ENCODE measurements around the gene IMPDH1. TPM values are rescaled to one million over a fixed set of nuclear protein-coding genes. Genes with fewer than 3 reads are reported as not detected.

The IMPDH1 gene
- total and polyA plus RNA-seq, 4 donors = 25.9 to 136 (median 61.9) TPM

DNA sequence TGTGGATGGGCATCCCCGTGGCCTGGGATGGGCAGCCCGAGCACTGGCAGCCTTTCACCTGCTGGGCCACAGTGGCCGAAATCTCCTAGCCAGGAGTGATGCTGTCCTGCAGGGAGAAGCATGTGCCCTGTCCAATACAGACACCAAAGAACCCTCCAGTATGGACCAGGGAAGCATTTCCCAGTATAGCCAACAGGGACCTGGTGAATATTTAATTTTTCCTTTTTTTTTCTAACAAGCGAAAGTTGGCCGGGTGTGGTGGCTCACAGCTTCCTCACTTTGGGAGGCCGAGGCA, 11.0 kb downstream of the IMPDH1 start:
- 65 to 79% methylated on average over 6 of the region's 6 CpGs for WGBS, 2 donors
- Histone ChIP-seq H3K9ac (ENCODE audit: insufficient read depth in 1 of 2, low read length in 2 of 2) (no peak overlapping the region), H3K36me3 (ENCODE audit: control insufficient read depth in 4 of 4, insufficient read depth in 4 of 4, low read length in 4 of 4) (peaks cover 0 to 60% (median 37%) of the 10 kb centered on the region in 4 donors)

DNA sequence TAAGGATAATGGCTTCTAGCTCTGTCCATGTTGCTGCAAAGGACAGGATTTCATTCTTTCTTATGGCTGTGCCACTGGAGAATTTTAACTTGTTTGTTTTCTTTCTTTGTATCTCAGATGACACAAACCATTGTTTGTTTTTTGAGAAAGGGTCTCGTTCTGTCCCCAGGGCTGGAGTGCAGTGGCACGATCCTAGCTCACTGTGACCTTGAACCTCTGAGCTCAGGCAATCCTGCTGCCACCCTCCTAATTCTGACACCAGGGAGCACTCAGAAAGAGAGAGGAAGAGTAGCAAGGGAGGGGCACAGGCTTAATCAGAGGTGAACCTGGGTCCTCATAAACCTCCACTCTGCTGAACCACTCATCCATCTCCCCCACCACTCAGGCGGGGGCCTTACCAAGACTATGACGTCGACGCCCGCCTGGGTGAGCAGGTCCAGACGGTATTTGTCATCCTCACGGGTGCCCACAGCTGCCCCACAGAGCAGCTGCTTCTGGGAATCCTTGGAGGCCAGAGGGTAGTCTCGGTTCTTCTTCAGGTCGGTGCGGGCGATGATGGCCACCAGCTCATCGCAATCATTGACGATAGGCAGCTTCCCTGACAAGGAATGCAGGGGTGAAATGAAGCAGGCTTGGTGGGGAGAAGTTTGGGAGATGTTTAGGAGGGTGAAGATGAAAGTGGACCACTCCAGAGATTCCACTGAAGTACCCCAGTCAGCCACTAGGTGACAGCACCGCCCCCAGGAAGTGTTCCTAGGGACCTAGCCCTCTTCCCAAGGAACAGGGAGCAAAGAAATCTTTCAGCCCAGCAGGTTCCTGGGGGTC, 11.6 kb downstream of the IMPDH1 start:
- TF ChIP-seq, protein P1, sequence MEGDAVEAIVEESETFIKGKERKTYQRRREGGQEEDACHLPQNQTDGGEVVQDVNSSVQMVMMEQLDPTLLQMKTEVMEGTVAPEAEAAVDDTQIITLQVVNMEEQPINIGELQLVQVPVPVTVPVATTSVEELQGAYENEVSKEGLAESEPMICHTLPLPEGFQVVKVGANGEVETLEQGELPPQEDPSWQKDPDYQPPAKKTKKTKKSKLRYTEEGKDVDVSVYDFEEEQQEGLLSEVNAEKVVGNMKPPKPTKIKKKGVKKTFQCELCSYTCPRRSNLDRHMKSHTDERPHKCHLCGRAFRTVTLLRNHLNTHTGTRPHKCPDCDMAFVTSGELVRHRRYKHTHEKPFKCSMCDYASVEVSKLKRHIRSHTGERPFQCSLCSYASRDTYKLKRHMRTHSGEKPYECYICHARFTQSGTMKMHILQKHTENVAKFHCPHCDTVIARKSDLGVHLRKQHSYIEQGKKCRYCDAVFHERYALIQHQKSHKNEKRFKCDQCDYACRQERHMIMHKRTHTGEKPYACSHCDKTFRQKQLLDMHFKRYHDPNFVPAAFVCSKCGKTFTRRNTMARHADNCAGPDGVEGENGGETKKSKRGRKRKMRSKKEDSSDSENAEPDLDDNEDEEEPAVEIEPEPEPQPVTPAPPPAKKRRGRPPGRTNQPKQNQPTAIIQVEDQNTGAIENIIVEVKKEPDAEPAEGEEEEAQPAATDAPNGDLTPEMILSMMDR (IDR thresholded peaks at IDR 0.05; ENCODE audit: control extremely low read depth, extremely low read depth) = peak; percentile 75
- Histone ChIP-seq H3K4me1 (ENCODE audit: control insufficient read depth in 5 of 5, insufficient read depth in 5 of 5, low read length in 5 of 5) (peaks cover 0 to 5% (median 0%) of the 10 kb centered on the region in 5 donors), H3K27me3 (ENCODE audit: control insufficient read depth in 3 of 3, insufficient read depth in 3 of 3, low read length in 2 of 3) (no peaks in the 10 kb centered on the region), H3K36me3 (ENCODE audit: control insufficient read depth in 4 of 4, insufficient read depth in 4 of 4, low read length in 4 of 4) (peaks cover 0 to 65% (median 37%) of the 10 kb centered on the region in 4 donors), H3K4me3 (no peak overlapping the region), H3K27ac (ENCODE audit: low read depth in 1 of 2, low read length in 1 of 2) (no peak overlapping the region), H3K9ac (ENCODE audit: insufficient read depth in 1 of 2, low read length in 2 of 2) (no peak overlapping the region), H3K9me3 (ENCODE audit: control insufficient read depth in 4 of 4, insufficient read depth in 3 of 4, low read length in 3 of 4) (no peaks in the 10 kb centered on the region)
- 79 to 81% methylated on average over 16 of the region's 16 CpGs for WGBS, 2 donors
- DNase-seq (peak; percentile 54 to 63 (median 55)), ATAC-seq (ENCODE audit: insufficient read depth, low FRiP score) (peak; percentile 73)

More for the DNA sequence above, 11.0 kb downstream of the IMPDH1 start:
- Histone ChIP-seq H3K27ac (ENCODE audit: low read depth in 1 of 2, low read length in 1 of 2) (no peak overlapping the region), H3K4me3 (no peak overlapping the region), H3K4me1 (ENCODE audit: control insufficient read depth in 5 of 5, insufficient read depth in 5 of 5, low read length in 5 of 5) (peaks cover 0 to 5% (median 0%) of the 10 kb centered on the region in 5 donors), H3K9me3 (ENCODE audit: control insufficient read depth in 4 of 4, insufficient read depth in 3 of 4, low read length in 3 of 4) (no peaks in the 10 kb centered on the region), H3K27me3 (ENCODE audit: control insufficient read depth in 3 of 3, insufficient read depth in 3 of 3, low read length in 2 of 3) (no peaks in the 10 kb centered on the region)
- TF ChIP-seq, protein P1 (IDR thresholded peaks at IDR 0.05; ENCODE audit: control extremely low read depth, extremely low read depth) = no peak
- no peak for ATAC-seq (ENCODE audit: insufficient read depth, low FRiP score)
- no peak for DNase-seq

DNA sequence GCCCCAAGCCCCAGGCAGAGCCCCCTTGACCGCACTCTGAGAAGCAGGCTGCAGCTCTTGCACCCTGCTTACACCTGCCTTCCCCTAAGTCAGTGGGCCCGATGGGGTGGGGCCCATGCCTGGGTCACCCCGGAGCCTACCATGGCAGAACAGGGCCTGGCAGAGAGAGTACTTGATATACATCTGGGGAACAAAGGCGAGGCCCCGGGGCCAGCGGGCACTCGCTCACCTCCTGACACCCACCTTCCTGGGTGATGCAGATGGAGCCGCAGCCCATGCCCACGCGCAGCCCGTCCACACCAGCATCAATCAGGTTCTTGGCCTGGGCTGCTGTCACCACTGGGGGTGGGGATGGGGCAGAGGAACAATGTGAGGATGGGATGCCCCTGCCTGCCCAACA, 13.4 kb downstream of the IMPDH1 start:
- TF ChIP-seq, protein P1 (IDR thresholded peaks at IDR 0.05; ENCODE audit: control extremely low read depth, extremely low read depth) = no peak
- 97 to 98% methylated on average over 11 of the region's 11 CpGs for WGBS, 2 donors
- H3K9me3 ChIP-seq (ENCODE audit: control insufficient read depth in 4 of 4, insufficient read depth in 3 of 4, low read length in 3 of 4) = no peaks in the 10 kb centered on the region
- H3K27ac ChIP-seq (ENCODE audit: low read depth in 1 of 2, low read length in 1 of 2) = no peak overlapping the region
- H3K36me3 ChIP-seq (ENCODE audit: control insufficient read depth in 4 of 4, insufficient read depth in 4 of 4, low read length in 4 of 4) = peaks cover 0 to 72% (median 33%) of the 10 kb centered on the region in 4 donors
- ATAC-seq (ENCODE audit: insufficient read depth, low FRiP score) (no peak), DNase-seq (no peak)
- no peaks in the 10 kb centered on the region for H3K27me3 ChIP-seq (ENCODE audit: control insufficient read depth in 3 of 3, insufficient read depth in 3 of 3, low read length in 2 of 3)
- H3K4me3 ChIP-seq = no peak overlapping the region
- H3K4me1 ChIP-seq (ENCODE audit: control insufficient read depth in 5 of 5, insufficient read depth in 5 of 5, low read length in 5 of 5) = no peaks in the 10 kb centered on the region
- no peak overlapping the region for H3K9ac ChIP-seq (ENCODE audit: insufficient read depth in 1 of 2, low read length in 2 of 2)
